Activated CD4-positive, alpha-beta T cell treated with anti-CD3 and anti-CD28 coated beads, Interleukin-2, Interleukin-4, amounts not matched to agents 100 ng/mL and 50 ng/mL, durations not matched to agents 16 hours and 8 hours (primary cell): ENCODE results near the gene PTCD1.
"Not testable (repeated sequence)": the region's sequence is repeated elsewhere in the genome, so short reads cannot be mapped to it uniquely, and the experiment has no call there.

Source experiments
- DNase-seq: peaks from one replicate; pipeline ENCODE4 v3.0.0-alpha.2; 2020; ENCODE audit warnings: low spot score

The PTCD1 gene

DNA sequence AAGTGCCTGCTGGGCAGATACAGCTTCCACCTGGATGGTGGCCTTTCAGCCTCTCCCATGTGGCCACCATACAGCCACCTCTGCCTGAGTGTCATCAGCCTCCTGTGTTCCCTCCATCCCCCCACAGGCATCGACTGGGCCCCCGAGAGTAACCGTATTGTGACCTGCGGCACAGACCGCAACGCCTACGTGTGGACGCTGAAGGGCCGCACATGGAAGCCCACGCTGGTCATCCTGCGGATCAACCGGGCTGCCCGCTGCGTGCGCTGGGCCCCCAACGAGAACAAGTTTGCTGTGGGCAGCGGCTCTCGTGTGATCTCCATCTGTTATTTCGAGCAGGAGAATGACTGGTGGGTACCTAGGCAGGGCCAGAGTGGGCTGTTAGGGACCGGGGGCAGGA is 50.7 kb downstream of the PTCD1 start:
- DNase-seq, result no peak

DNA sequence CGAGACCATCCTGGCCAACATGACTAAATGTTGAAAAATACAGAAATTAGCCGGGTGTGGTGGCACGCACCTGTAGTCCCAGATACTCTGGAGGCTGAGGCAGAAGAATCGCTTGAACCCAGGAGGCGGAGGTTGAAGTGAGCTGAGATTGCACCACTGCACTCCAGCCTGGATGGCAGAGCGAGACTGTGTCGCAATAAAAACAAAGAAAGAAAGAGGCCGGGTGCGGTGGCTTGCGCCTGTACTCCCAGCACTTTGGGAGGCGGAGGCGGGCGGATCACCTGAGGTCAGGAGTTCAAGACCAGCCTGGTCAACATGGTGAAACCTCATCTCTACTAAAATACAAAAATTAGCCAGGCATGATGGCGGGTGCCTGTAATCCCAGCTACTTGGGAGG is 51.4 kb downstream of the PTCD1 start:
- not testable (repeated sequence) for DNase-seq

DNA sequence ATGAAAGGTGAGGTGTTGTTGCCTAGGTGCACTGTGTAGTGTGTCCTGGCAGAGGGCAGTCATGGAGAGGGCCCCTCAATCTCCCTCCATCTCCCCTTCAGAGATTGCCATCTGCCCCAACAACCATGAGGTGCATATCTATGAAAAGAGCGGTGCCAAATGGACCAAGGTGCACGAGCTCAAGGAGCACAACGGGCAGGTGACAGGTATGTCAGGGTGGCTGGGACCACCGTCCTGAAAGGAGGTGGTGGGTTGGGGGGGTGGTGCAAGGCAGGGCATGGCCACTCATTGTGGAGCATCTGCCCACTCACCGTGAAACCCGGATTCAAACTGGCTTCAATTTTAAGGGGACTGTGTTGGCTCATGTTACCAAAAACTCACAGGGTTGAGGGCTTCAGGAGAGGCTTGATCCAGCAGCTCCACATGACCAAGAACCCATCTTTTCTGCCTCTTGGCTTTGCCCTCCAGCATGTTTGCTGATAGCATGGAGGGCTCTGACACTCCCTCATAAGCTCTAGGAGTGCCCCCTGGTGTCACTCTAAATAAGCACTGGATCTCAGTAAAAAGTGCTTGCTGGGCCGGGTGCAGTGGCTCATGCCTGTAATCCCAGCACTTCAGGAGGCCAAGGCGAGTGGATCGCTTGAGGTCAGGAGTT is 51.9 kb downstream of the PTCD1 start:
- DNase-seq, result no peak

DNA sequence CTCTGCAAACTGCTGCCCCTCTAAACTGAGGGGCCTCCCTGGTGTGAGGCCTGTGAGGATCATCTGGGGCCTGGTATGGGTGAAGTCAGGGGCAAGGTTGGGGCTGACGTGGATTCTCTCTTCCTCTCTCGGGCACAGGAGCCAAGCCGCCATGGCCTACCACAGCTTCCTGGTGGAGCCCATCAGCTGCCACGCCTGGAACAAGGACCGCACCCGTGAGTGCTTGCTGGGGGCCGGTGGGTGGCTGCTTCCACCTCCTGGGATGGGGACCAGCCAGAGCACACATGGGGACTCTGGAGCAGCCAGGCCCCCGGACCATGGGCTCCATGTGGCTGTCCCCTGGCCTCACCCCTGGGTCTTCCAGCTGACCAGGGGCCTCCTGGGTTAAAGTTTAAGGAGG is 53.0 kb downstream of the PTCD1 start:
- no peak for DNase-seq

DNA sequence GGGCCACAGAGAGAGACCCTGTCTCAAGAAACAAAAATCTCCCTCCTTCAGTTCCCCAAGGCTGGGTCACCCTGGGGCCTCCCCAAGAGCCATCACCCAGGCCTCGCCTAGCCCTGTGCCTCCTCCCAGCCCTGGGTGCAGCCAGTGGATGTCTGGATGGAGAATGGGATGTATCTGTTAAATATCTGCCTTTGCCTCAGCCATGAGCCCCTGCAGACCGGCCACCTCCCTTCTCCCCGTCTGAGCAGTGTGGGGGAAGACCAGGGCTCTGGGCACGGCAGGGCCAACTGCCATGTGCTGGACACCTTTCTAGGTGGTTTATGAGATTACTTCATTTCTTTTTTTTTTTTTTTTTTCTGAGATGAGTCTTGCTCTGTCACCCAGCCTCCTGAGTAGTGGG is 54.1 kb downstream of the PTCD1 start:
- DNase-seq, result no peak

DNA sequence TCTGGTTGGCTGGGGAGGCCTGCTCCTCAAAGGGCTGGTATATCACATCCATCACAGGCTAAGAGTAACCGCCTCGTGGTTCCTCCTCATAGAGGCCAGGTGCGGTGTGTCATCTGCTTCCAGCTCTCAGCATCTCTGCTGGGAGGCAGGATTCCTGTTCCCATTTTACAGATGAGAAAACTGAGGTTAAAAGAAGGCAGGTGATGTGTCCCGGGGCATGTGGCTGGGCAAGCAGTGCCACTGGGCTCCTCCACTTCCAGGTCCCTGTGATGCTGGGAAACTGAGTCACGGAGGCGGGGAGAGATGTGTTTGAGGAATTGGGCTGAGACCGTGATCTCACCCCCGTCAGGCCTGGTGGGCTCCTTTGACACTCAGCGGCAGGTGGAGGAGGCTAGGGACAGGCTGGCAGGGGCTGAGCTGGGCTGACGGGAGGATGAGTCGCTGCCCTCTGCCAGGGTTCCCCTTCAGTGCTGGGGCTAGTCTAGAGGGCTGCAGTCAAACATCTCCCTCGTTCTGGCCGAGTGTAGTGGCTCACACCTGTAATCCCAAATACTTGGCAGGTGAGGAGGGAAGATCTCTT is 54.7 kb downstream of the PTCD1 start:
- DNase-seq, result no peak

DNA sequence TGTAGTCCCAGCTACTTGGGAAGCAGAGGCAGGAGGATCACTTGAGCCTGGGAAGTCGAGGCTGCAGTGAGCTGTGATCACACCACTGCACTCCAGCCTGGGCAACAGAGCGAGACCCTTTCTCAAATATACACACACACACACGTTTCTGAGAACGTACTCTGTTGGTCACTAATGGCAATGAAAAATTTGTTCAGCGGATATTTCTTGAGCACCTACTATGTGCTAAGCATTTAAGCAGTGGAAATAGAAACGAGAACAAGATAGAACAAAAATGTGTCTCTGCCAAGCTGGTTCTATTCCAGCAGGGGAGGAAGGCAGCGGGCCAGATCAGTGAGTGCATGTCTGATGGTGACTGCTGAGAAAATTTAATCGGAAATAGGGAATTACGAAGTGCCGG is 55.4 kb downstream of the PTCD1 start:
- no peak for DNase-seq

DNA sequence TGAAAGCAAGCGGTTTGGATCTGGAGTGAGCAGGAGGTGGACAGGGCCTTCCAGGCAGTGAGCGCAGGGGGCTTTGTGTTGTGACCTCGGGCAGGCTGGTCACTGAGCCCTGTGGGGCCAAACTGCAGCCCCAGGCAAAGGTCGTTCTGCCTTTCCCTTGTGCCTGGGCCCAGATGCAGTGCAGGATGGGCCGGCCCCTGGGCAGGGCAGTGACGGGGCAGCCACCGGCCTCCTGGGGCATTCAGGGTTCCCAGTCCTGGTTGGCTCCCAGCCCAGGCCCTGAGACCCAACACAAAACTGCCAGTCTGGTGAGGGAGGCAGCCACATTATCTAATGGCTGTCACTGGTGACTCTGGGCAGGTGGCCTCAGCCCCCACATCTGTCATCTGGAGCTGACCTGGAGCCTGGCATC is 56.9 kb downstream of the PTCD1 start:
- no peak for DNase-seq

DNA sequence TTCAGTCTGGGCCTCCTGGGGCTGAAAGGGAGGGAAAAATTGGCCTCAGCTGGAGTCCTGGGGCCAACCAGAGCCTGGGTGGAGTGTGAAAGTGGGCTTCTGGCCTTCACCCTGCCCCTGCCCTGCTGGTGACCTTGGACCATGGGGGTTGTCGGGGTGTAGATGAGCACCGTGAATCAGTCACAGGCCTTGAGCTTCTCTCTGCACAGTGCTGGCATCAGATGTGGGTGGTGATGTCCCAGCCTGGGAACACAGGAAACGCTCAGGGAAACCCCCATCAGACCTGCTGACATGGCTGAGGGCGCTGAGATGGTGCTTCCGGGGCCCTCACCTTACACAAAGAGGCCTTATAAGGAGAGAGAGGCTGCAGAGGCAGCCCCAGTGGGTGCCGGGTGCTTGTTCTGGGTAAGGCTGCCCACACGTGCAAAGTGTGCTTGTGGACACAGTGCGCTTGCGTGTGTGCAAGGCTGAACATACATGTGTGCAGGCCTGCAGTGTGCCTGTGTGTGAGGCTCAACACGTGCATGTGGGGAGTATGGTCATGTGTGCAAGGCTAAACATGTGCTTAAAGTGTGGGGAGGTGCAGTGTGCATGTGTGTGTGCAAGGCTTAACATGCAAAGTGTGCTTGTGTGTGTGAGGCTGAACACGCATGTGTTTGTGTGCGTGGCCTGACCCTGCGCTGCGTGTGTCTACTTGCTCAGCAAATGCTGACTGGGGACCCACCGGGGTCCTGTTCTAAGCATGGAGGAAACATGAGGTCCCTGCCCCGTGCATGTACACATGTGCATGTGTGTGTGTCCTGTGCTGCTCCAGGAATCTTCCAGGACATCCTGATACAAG is 57.6 kb downstream of the PTCD1 start:
- DNase-seq, result peak; percentile 95

DNA sequence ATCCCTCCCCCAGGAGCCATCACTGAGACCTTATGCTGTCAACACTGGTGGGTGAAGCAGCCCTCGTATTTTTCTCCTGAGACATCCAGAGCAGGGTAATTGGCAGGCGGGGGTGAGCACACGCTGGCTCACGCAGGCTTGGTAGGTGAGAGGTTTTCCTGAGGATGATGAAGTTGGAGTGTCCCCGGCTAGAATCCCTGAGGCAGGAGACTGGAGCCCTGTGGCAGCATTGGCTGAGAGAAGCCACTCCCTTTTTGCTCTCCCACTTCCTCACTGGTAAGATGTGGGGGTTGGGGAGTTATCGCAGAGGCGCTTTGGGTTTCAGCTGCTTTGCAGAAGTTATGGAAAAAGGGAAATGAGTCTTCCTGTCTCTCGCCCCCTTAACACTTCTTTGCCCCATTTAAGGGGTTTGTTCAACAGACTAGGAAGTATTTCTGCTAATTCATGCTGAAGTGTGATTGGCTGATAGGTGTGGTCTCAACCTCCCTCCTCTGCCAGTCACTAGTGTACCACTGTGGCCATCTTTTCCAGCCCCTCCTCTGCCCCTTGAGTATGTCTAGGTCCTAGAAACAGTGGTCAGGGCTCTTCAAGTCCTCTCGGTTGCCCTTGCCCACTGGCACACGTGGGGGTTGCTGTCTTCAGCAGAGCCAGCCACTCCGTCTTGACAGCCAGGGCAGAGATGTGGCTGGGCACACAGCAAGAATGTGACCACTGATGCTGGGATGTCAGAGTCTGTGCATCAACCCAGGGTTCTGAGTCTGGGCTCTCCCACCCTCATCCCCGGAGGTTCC is 58.4 kb downstream of the PTCD1 start:
- DNase-seq, result peak; percentile 59

DNA sequence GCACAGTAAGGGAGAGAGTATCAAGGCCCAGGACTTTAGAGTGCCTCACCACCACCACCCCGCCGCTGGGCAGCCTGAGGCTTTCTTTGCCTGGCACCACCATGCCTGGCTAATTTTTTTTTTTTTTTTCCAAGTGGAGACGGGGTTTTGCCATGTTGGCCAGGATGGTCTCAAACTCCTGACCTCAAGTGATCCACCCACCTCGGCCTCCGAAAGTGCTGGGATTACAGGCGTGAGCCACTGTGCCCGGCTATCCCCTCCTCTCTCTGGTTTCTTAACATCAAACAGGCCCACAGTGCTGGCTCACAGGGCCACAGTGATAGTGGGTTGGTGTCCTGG is 58.9 kb downstream of the PTCD1 start:
- DNase-seq, result not testable (repeated sequence)

DNA sequence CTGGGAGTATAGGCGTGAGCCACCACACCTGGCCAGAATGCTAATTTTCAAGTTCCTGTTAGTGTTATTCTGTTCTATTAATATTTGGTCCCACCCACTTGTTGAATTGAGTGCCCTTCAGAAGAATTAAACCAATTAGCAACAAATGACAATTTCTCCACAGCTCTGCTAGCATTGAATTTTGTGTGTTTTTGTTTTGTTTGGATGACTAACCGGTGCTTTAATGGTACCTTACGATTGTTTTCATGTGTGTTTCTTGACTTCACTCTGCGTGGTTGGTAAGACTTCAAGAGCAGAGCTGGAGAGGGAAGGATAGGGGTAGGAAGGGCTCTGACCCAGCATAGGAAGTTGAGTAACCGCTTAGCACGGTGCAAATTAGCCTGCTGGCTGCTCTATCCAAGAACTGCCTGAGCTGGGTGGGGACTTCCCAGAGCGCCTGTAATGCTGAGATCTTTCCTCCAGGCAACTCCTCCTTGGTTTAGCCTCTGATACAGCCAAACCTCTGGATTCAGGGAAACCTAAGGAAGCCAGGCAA is 59.5 kb downstream of the PTCD1 start:
- DNase-seq, result peak; percentile 65

DNA sequence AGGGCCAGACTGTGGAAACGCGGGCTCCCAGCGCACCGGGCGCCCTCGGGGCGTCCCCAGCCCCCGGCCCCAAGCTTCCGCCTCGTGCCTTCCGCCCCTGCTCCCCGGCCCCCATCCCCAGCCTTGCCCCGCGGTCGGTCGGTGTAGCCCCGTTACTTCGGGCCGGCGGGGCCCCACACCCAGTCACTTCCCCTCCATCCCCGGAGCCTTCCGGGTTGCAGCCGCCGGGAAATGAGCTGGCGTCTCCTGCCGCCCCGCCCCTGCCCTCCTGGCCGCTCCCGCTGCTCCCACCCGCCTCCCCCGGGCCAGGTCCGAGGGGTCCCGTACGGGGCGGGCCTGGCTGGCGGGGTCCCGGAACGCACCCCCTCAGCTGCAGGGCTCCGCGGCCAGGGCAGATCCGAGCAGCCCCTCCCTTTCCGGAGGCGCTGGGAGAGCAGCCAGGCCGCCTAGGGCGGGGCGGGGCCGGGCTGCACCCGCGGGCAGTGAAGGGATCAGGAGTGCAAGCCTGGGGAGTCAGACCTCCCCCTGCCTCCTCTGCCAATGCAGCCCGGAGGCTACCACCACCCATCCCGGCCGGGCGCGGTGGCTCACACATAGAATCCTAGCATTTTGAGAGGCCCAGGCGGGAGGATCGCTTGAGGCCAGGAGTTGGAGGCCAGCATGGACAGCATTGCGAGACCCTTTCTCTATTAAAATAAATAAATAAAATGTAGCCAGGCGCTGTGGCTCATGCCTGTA is 63.4 kb downstream of the PTCD1 start:
- peak; percentile 74 for DNase-seq

DNA sequence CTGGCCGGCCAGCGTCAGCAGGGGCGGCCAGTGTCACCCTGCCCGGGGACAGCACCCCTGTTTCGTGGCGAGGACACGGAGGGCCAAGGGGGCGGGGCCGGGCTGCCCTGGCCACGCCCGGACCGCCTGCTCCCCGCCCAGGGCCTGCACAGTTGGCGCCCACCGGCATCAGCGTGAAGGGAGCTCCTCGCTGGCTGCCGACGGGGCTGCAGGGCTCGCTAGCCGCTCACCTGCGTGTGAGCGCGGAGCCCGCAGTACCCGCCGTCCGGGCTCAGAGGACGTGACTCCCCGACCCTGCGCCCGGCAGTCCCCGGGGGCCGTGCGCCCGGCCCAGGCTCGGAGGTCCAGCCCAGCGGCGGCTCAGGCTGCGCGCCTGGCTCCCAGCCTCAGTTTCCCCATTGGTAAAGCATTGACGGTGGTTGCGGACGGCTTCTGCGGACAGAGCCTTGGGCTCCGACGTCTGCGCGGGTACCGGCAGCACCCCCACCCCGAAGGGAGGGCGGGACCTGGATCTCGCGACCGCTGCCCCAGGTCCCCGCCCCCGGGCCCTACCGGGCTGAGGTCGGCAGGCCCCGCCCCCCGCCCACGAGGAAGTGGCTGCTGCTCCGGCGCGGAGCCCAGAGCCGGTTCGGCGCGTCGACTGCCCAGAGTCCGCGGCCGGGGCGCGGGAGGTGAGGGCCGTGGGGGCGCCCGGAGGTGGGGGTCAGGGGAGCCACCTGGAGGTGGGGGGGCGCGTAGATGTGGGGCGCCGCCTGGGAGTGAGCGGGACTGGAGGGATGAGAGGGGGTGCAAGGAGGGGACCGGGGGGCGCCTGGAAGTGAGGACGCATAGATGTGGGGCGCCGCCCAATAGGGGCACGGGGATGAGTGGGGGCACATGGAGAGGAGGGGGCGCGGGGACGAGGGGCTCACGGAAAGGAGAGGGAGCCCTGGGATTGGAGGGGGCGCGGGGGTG is 64.2 kb downstream of the PTCD1 start, which contains the start of gene ARPC1B:
ARPC1B (plus strand) TSS at position 620 of the 954 bp plus-strand sequence. CDS start 10,985 bp downstream, outside the sequence.
- DNase-seq, result peak; percentile 85

DNA sequence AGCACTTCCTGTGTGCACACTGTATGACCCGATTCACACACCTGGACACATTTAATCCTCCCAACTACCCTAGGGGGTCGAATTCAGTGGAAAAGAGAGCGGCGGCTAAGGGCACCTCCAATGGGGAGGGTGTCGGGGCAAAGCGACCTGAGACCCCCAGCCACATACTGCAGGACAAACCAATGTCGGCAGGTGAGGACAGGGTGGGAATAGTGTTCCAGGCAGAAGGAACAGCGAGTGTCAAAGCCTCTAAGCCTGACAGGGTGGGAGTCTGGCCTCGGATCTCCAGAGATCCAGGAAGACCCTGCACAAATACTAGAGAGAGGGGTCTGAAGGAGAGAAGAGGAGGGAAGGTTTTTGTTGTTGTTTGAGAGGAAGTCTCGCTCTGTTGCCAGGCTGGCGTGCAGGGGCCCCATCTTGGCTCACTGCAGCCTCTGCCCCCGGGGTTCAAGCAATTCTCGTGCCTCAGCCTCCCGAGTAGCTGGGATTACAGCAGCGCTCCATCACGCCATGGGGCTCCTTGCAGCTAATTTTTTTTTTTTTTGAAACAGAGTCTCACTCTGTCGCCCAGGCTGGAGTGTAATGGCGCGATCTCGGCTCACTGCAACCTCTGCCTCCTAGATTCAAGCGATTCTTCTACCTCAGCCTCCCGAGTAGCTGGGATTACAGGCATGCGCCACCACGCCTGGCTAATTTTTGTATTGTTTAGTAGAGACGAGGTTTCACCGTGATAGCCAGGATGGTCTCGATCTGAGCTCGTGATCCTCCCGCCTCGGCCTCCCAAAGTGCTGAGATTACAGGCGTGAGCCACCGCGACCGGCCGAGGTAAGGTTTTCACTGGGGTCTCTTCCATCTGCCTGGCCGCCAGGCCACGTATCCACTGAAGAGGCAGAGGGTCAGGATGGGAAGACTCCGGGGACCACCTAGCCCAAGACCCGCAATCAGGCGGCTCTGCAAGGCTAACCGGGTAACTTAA is 65.2 kb downstream of the PTCD1 start:
- no peak for DNase-seq

DNA sequence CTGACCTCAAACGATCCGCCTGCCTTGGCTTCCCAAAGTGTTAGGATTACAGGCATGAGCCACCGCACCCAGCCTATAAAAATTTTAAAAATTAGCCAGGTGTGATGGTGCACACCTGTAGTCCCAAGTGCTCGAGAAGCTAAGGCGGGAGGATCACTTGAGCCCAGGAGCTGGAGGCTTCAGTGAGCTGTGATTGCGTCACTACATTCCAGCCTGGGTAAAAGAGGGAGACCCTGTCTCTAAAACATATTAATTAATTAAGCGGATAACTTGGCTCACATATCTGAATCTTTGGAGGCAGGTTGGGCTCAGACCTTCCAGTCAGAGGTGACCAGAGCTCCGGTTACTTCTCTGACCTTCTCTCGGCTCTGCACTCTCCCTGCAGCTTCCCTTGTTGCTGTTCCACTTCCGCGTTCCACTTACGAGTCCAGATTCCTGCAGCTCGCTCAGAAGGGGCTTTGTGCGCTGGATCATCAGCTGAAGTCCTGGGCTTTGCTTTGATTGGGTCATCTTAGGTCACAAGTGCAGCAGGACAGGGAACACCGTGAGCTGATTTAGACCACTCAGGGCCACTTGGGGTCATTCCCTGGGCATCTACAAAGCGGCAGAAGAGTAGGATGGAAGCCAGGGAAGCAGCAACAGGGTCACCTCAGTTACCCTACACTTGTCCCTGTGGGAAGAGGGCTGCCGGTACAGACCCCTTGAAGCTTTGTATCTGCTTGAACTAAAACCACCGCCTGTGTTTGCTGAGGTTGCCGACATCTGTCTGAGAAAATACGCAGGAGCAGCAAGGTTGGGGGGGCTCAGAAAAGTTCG is 66.1 kb downstream of the PTCD1 start:
- DNase-seq, result no peak

DNA sequence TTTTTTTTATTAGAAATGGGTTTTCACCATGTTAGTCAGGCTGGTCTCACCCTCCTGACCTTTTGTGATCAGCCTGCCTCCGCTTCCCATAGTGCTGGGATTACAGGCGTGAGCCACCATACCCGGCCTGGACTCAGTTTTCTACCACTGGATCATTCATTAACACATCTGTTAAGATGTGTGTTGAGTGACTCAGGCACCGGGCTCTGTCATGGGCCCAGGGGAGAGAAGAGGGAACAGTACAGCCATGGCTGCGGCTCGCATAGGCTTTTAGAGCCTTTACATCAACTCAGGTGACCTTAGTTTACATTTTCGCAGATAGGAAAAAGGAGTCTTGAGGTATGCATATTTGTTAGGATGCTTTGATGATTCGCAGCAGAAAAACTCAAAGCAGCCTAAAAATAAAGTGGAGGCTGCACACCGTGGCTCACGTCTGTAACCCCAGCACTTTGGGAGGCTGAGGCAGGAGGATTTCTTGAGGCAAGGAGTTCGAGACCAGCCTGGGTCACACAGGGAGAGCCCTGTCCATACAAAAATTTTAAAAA is 67.2 kb downstream of the PTCD1 start:
- DNase-seq, result no peak
